ENCODE data around the gene VN1R5. TPM values are rescaled to one million over a fixed set of nuclear protein-coding genes. Genes with fewer than 3 reads are reported as not detected.

Gene VN1R5
- total and polyA plus RNA-seq, 2 of the 4 experiments (the other 2 are of a cell fraction), result not detected

- POLR2A ChIA-PET (ENCODE audit: unreplicated experiment), result no interaction called here
- Histone ChIP-seq H3K79me1 (ENCODE audit: low read depth in 1 of 2, low read length in 2 of 2) (no peaks in the 10 kb centered on the region), H3K9ac (ENCODE audit: low read depth, low read length) (no peak overlapping the region), H2BK20ac (ENCODE audit: low read depth, low read length) (0 out of 2 replicates have a peak overlapping the region, but pooled peaks have one; percentile 55), H3K27me3 (ENCODE audit: control insufficient read depth, insufficient read depth, low read length) (no peaks in the 10 kb centered on the region), H3K4me2 (ENCODE audit: low read depth, low read length) (no peak overlapping the region), H3K18ac (ENCODE audit: low read depth, low read length) (no peak overlapping the region), H3K27ac (ENCODE audit: insufficient read depth, low read length) (no peak overlapping the region), H4K20me1 (ENCODE audit: insufficient read depth, low read length) (peaks cover 4% of the 10 kb centered on the region; the same call in 1 of the 2 replicates), H2AK9ac (replicated peaks; ENCODE audit: low read depth, low read length, poor library complexity) (no peak overlapping the region), H3K36me3 (ENCODE audit: control insufficient read depth, insufficient read depth, low read length) (peaks cover 18% of the 10 kb centered on the region), H4K8ac (ENCODE audit: low read depth in 2 of 2, low read length in 2 of 2) (no peak overlapping the region), H3K4ac (ENCODE audit: low read depth, low read length) (no peak overlapping the region), H3K56ac (ENCODE audit: extremely low read depth, insufficient read depth, low read length) (no peak overlapping the region), H3K4me3 (ENCODE audit: insufficient read depth, low read depth, low read length) (no peak overlapping the region), H2BK15ac (ENCODE audit: low read depth, low read length) (no peak overlapping the region), H4K5ac (ENCODE audit: low read depth, low read length) (no peak overlapping the region), H4K91ac (ENCODE audit: insufficient read depth, low read depth, low read length) (no peak overlapping the region), H2AK5ac (ENCODE audit: low read depth, low read length) (no peak overlapping the region), H3K14ac (replicated peaks; ENCODE audit: low read depth, low read length) (peak overlapping the region; percentile 19; the same call in 1 of the 2 replicates), H3K9me1 (ENCODE audit: insufficient read depth, low read length) (peaks cover 8% of the 10 kb centered on the region; the same call in 1 of the 2 replicates), H3K4me1 (ENCODE audit: control insufficient read depth, insufficient read depth, low read length) (peaks cover 10% of the 10 kb centered on the region), H2BK5ac (ENCODE audit: low read depth, low read length, poor library complexity, severe bottlenecking) (no peak overlapping the region), H3K23ac (ENCODE audit: low read depth, low read length) (no peak overlapping the region), H2BK120ac (ENCODE audit: low read depth, low read length) (no peak overlapping the region), H3K9me3 (ENCODE audit: control insufficient read depth, insufficient read depth, low read length) (no peaks in the 10 kb centered on the region), H2AFZ (replicated peaks; ENCODE audit: low read length, poor library complexity) (no peak overlapping the region)
- dilution Hi-C loops (cut with HindIII; ENCODE audit: low sequenced_read_pairs, unreplicated experiment) (no loop called here), intact Hi-C loops (cut with micrococcal nuclease) (loop anchor here (10.0 kb wide), 1 partner anchor 190 kb away; the partner anchor contains the start of gene ZNF669), in situ Hi-C loops (cut with MboI; ENCODE audit: low sequenced_read_pairs) (no loop called here)
- BruUV-seq (replicated peaks), result no TSS peak
- ATAC-seq (ENCODE audit: low read depth), result peak; percentile 35
- WGBS, 2 experiments (ENCODE audit: extremely low coverage in 2 of 2, insufficient read length in 1 of 2), result 50% methylated on average over 1 of the region's 6 CpGs; no CpG with 5 or more reads in 1 of the 2 experiments
- CTCF ChIA-PET, result no interaction called here
- TF ChIP-seq FOS (IDR thresholded peaks at IDR 0.05; ENCODE audit: low read depth, low read length) (no peak), MAFK (IDR thresholded peaks at IDR 0.05; ENCODE audit: low read depth, low read length) (no peak), RAD21 (IDR thresholded peaks at IDR 0.05; ENCODE audit: low read length) (no peak), MAZ (IDR thresholded peaks at IDR 0.05; ENCODE audit: borderline replicate concordance, low read depth, low read length) (no peak), NFE2L2 (IDR thresholded peaks at IDR 0.05; ENCODE audit: low read depth, low read length) (no peak), POLR2A (IDR thresholded peaks at IDR 0.05; ENCODE audit: low read depth, low read length) (no peak), CEBPB (IDR thresholded peaks at IDR 0.05; ENCODE audit: low read depth, low read length) (no peak), RFX5 (IDR thresholded peaks at IDR 0.05; ENCODE audit: low read depth, low read length) (no peak), BHLHE40 (IDR thresholded peaks at IDR 0.05; ENCODE audit: low read depth, low read length) (no peak), SMC3 (IDR thresholded peaks at IDR 0.05; ENCODE audit: low read depth, low read length) (no peak), CHD1 (IDR thresholded peaks at IDR 0.05; ENCODE audit: low read depth, low read length) (no peak), RCOR1 (IDR thresholded peaks at IDR 0.05; ENCODE audit: insufficient replicate concordance, low read length) (no peak)
- TF ChIP-seq, protein P1, sequence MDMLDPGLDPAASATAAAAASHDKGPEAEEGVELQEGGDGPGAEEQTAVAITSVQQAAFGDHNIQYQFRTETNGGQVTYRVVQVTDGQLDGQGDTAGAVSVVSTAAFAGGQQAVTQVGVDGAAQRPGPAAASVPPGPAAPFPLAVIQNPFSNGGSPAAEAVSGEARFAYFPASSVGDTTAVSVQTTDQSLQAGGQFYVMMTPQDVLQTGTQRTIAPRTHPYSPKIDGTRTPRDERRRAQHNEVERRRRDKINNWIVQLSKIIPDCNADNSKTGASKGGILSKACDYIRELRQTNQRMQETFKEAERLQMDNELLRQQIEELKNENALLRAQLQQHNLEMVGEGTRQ (IDR thresholded peaks at IDR 0.05; ENCODE audit: low read depth, low read length), result no peak
- TF ChIP-seq, protein P2, sequence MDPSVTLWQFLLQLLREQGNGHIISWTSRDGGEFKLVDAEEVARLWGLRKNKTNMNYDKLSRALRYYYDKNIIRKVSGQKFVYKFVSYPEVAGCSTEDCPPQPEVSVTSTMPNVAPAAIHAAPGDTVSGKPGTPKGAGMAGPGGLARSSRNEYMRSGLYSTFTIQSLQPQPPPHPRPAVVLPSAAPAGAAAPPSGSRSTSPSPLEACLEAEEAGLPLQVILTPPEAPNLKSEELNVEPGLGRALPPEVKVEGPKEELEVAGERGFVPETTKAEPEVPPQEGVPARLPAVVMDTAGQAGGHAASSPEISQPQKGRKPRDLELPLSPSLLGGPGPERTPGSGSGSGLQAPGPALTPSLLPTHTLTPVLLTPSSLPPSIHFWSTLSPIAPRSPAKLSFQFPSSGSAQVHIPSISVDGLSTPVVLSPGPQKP (IDR thresholded peaks at IDR 0.05; ENCODE audit: borderline replicate concordance, low read depth, low read length), result no peak
- TF ChIP-seq, protein P3, sequence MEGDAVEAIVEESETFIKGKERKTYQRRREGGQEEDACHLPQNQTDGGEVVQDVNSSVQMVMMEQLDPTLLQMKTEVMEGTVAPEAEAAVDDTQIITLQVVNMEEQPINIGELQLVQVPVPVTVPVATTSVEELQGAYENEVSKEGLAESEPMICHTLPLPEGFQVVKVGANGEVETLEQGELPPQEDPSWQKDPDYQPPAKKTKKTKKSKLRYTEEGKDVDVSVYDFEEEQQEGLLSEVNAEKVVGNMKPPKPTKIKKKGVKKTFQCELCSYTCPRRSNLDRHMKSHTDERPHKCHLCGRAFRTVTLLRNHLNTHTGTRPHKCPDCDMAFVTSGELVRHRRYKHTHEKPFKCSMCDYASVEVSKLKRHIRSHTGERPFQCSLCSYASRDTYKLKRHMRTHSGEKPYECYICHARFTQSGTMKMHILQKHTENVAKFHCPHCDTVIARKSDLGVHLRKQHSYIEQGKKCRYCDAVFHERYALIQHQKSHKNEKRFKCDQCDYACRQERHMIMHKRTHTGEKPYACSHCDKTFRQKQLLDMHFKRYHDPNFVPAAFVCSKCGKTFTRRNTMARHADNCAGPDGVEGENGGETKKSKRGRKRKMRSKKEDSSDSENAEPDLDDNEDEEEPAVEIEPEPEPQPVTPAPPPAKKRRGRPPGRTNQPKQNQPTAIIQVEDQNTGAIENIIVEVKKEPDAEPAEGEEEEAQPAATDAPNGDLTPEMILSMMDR (conservative IDR thresholded peaks at IDR 0.05; ENCODE audit: low read depth, low read length), result no peak
- peak; percentile 58 for DNase-seq
Measured at GRCh38 chr1:247295274-247295684, 39.4 kb downstream of the VN1R5 start.
